ENCODE measurements around the gene MAST4.

The MAST4 gene

GRCh38 chr5:66908230-66908629 lies 312.0 kb downstream of the MAST4 start:
- Histone ChIP-seq H3K4ac (ENCODE audit: low read depth in 1 of 2, low read length in 2 of 2) (no peak overlapping the region), H3K4me3 (ENCODE audit: insufficient read depth in 1 of 2, low read depth in 1 of 2, low read length in 2 of 2) (no peak overlapping the region), H3K23ac (ENCODE audit: low read length in 2 of 2) (no peak overlapping the region), H2BK5ac (ENCODE audit: low read depth, low read length, poor library complexity, severe bottlenecking) (no peak overlapping the region), H3K14ac (ENCODE audit: low read length in 2 of 2) (no peak overlapping the region), H2AFZ (ENCODE audit: low read depth, low read length) (no peak overlapping the region), H2BK15ac (ENCODE audit: low read depth, poor library complexity, severe bottlenecking) (no peak overlapping the region), H3K79me1 (replicated peaks; ENCODE audit: low read length, poor library complexity, severe bottlenecking) (no peaks in the 10 kb centered on the region), H3K4me1 (ENCODE audit: control insufficient read depth, insufficient read depth, low read depth, low read length) (no peaks in the 10 kb centered on the region), H3K9ac (ENCODE audit: low read length) (no peak overlapping the region), H2BK12ac (ENCODE audit: low read length in 2 of 2) (no peak overlapping the region), H4K91ac (ENCODE audit: low read length) (no peak overlapping the region), H3K27me3 (ENCODE audit: control insufficient read depth in 1 of 2, insufficient read depth in 1 of 2, low read length in 2 of 2) (no peaks in the 10 kb centered on the region), H3K9me3 (ENCODE audit: control insufficient read depth, low read length) (no peaks in the 10 kb centered on the region), H4K8ac (ENCODE audit: low read length) (no peak overlapping the region), H2BK120ac (ENCODE audit: low read depth, low read length) (no peak overlapping the region), H2AK5ac (ENCODE audit: low read length, severe bottlenecking) (no peak overlapping the region), H3K27ac (ENCODE audit: low read length, poor library complexity, severe bottlenecking) (no peak overlapping the region), H3K36me3 (ENCODE audit: control insufficient read depth in 1 of 2, insufficient read depth in 2 of 2, low read depth in 1 of 2, low read length in 2 of 2) (no peaks in the 10 kb centered on the region), H3K4me2 (ENCODE audit: low read length, poor library complexity, severe bottlenecking) (no peak overlapping the region), H3K18ac (ENCODE audit: low read depth in 1 of 2, low read length in 2 of 2) (no peak overlapping the region)
- no CpG with 5 or more reads among the region's 1 CpG for WGBS
- DNase-seq = no peak

GRCh38 chr5:66909364-66909763 lies 313.2 kb downstream of the MAST4 start:
- 93% methylated on average over 2 of the region's 3 CpGs for WGBS

GRCh38 chr5:66912787-66913186 lies 316.6 kb downstream of the MAST4 start:
- Histone ChIP-seq H4K91ac (ENCODE audit: low read length) (no peak overlapping the region), H3K27ac (ENCODE audit: low read length, poor library complexity, severe bottlenecking) (no peak overlapping the region), H2BK12ac (ENCODE audit: low read length in 2 of 2) (no peak overlapping the region), H3K9ac (ENCODE audit: low read length) (no peak overlapping the region), H3K4ac (ENCODE audit: low read depth in 1 of 2, low read length in 2 of 2) (no peak overlapping the region), H2BK120ac (ENCODE audit: low read depth, low read length) (no peak overlapping the region), H3K27me3 (ENCODE audit: control insufficient read depth in 1 of 2, insufficient read depth in 1 of 2, low read length in 2 of 2) (no peaks in the 10 kb centered on the region), H3K9me3 (ENCODE audit: control insufficient read depth, low read length) (no peaks in the 10 kb centered on the region), H2AFZ (ENCODE audit: low read depth, low read length) (no peak overlapping the region), H3K18ac (ENCODE audit: low read depth in 1 of 2, low read length in 2 of 2) (no peak overlapping the region), H3K36me3 (ENCODE audit: control insufficient read depth in 1 of 2, insufficient read depth in 2 of 2, low read depth in 1 of 2, low read length in 2 of 2) (no peaks in the 10 kb centered on the region), H2BK15ac (ENCODE audit: low read depth, poor library complexity, severe bottlenecking) (no peak overlapping the region), H3K23ac (ENCODE audit: low read length in 2 of 2) (no peak overlapping the region), H2AK5ac (ENCODE audit: low read length, severe bottlenecking) (no peak overlapping the region), H3K79me1 (replicated peaks; ENCODE audit: low read length, poor library complexity, severe bottlenecking) (no peaks in the 10 kb centered on the region), H3K4me2 (ENCODE audit: low read length, poor library complexity, severe bottlenecking) (no peak overlapping the region), H2BK5ac (ENCODE audit: low read depth, low read length, poor library complexity, severe bottlenecking) (no peak overlapping the region), H3K4me3 (ENCODE audit: insufficient read depth in 1 of 2, low read depth in 1 of 2, low read length in 2 of 2) (no peak overlapping the region), H4K8ac (ENCODE audit: low read length) (no peak overlapping the region), H3K14ac (ENCODE audit: low read length in 2 of 2) (no peak overlapping the region), H3K4me1 (ENCODE audit: control insufficient read depth, insufficient read depth, low read depth, low read length) (no peaks in the 10 kb centered on the region)
- no peak for DNase-seq

More at GRCh38 chr5:66909364-66909763, 313.2 kb downstream of the MAST4 start:
- no peak overlapping the region for H2AFZ ChIP-seq (ENCODE audit: low read depth, low read length)
- H3K9ac ChIP-seq (ENCODE audit: low read length) = no peak overlapping the region
- H3K9me3 ChIP-seq (ENCODE audit: control insufficient read depth, low read length) = no peaks in the 10 kb centered on the region
- no peaks in the 10 kb centered on the region for H3K4me1 ChIP-seq (ENCODE audit: control insufficient read depth, insufficient read depth, low read depth, low read length)
- no peak overlapping the region for H3K4ac ChIP-seq (ENCODE audit: low read depth in 1 of 2, low read length in 2 of 2)
- H3K27me3 ChIP-seq (ENCODE audit: control insufficient read depth in 1 of 2, insufficient read depth in 1 of 2, low read length in 2 of 2) = no peaks in the 10 kb centered on the region
- no peak overlapping the region for H3K18ac ChIP-seq (ENCODE audit: low read depth in 1 of 2, low read length in 2 of 2)
- H3K4me3 ChIP-seq (ENCODE audit: insufficient read depth in 1 of 2, low read depth in 1 of 2, low read length in 2 of 2) = no peak overlapping the region
- no peak overlapping the region for H2BK15ac ChIP-seq (ENCODE audit: low read depth, poor library complexity, severe bottlenecking)
- H2BK120ac ChIP-seq (ENCODE audit: low read depth, low read length) = no peak overlapping the region
- H2BK12ac ChIP-seq (ENCODE audit: low read length in 2 of 2) = no peak overlapping the region
- H2BK5ac ChIP-seq (ENCODE audit: low read depth, low read length, poor library complexity, severe bottlenecking) = no peak overlapping the region
- H3K36me3 ChIP-seq (ENCODE audit: control insufficient read depth in 1 of 2, insufficient read depth in 2 of 2, low read depth in 1 of 2, low read length in 2 of 2) = no peaks in the 10 kb centered on the region
- H4K8ac ChIP-seq (ENCODE audit: low read length) = no peak overlapping the region
- no peaks in the 10 kb centered on the region for H3K79me1 ChIP-seq (replicated peaks; ENCODE audit: low read length, poor library complexity, severe bottlenecking)
- no peak overlapping the region for H2AK5ac ChIP-seq (ENCODE audit: low read length, severe bottlenecking)
- DNase-seq = no peak
- H4K91ac ChIP-seq (ENCODE audit: low read length) = no peak overlapping the region
- H3K23ac ChIP-seq (ENCODE audit: low read length in 2 of 2) = no peak overlapping the region
- no peak overlapping the region for H3K4me2 ChIP-seq (ENCODE audit: low read length, poor library complexity, severe bottlenecking)
- H3K14ac ChIP-seq (ENCODE audit: low read length in 2 of 2) = no peak overlapping the region
- H3K27ac ChIP-seq (ENCODE audit: low read length, poor library complexity, severe bottlenecking) = no peak overlapping the region

- Histone ChIP-seq H3K36me3 (ENCODE audit: control insufficient read depth in 1 of 2, insufficient read depth in 2 of 2, low read depth in 1 of 2, low read length in 2 of 2) (no peaks in the 10 kb centered on the region), H4K8ac (ENCODE audit: low read length) (no peak overlapping the region), H3K4me2 (ENCODE audit: low read length, poor library complexity, severe bottlenecking) (no peak overlapping the region), H3K79me1 (replicated peaks; ENCODE audit: low read length, poor library complexity, severe bottlenecking) (no peaks in the 10 kb centered on the region), H3K4ac (ENCODE audit: low read depth in 1 of 2, low read length in 2 of 2) (no peak overlapping the region), H3K4me1 (ENCODE audit: control insufficient read depth, insufficient read depth, low read depth, low read length) (no peaks in the 10 kb centered on the region), H3K23ac (ENCODE audit: low read length in 2 of 2) (no peak overlapping the region), H3K14ac (ENCODE audit: low read length in 2 of 2) (no peak overlapping the region), H2BK15ac (ENCODE audit: low read depth, poor library complexity, severe bottlenecking) (no peak overlapping the region), H3K27ac (ENCODE audit: low read length, poor library complexity, severe bottlenecking) (no peak overlapping the region), H3K9ac (ENCODE audit: low read length) (no peak overlapping the region), H2BK5ac (ENCODE audit: low read depth, low read length, poor library complexity, severe bottlenecking) (no peak overlapping the region), H3K27me3 (ENCODE audit: control insufficient read depth in 1 of 2, insufficient read depth in 1 of 2, low read length in 2 of 2) (no peaks in the 10 kb centered on the region), H3K4me3 (ENCODE audit: insufficient read depth in 1 of 2, low read depth in 1 of 2, low read length in 2 of 2) (no peak overlapping the region), H2BK120ac (ENCODE audit: low read depth, low read length) (no peak overlapping the region), H4K91ac (ENCODE audit: low read length) (no peak overlapping the region), H3K18ac (ENCODE audit: low read depth in 1 of 2, low read length in 2 of 2) (no peak overlapping the region), H2BK12ac (ENCODE audit: low read length in 2 of 2) (no peak overlapping the region), H2AFZ (ENCODE audit: low read depth, low read length) (no peak overlapping the region), H2AK5ac (ENCODE audit: low read length, severe bottlenecking) (no peak overlapping the region), H3K9me3 (ENCODE audit: control insufficient read depth, low read length) (no peaks in the 10 kb centered on the region)
- WGBS = 86% methylated on average over 5 of the region's 7 CpGs
- DNase-seq = no peak
Observed at GRCh38 chr5:66915531-66915930, 319.3 kb downstream of the MAST4 start.
